Measurements from ENCODE around the gene METTL25B. TPM values are rescaled to one million over a fixed set of nuclear protein-coding genes. Genes with fewer than 3 reads are reported as not detected.

Gene METTL25B
- total RNA-seq, 1 donor from 2014 or later = 56.7 TPM

DNA sequence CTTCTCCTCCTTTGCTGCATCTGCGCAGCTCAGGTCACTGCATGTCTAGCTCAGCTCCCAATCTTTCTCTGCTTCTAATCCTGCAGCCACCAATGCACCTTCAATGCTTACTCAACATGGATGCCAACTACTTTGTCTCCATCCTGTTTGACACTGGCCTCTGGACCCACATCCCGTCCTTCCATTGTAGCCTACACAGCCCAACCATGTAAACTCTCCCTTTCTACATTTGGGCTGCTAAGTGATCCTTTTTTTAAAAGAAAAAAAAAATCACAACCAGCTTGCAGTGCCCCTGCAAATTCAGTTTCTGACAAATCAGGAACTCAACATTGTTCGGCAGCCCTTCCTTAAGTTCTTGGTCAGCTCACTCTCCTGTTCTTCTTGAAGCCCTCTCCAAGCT, 13.4 kb upstream of the METTL25B start:
- TF ChIP-seq, protein P1, sequence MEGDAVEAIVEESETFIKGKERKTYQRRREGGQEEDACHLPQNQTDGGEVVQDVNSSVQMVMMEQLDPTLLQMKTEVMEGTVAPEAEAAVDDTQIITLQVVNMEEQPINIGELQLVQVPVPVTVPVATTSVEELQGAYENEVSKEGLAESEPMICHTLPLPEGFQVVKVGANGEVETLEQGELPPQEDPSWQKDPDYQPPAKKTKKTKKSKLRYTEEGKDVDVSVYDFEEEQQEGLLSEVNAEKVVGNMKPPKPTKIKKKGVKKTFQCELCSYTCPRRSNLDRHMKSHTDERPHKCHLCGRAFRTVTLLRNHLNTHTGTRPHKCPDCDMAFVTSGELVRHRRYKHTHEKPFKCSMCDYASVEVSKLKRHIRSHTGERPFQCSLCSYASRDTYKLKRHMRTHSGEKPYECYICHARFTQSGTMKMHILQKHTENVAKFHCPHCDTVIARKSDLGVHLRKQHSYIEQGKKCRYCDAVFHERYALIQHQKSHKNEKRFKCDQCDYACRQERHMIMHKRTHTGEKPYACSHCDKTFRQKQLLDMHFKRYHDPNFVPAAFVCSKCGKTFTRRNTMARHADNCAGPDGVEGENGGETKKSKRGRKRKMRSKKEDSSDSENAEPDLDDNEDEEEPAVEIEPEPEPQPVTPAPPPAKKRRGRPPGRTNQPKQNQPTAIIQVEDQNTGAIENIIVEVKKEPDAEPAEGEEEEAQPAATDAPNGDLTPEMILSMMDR (IDR thresholded peaks at IDR 0.05) = no peak
- Mint-ChIP-seq H3K36me3 (ENCODE audit: low read depth) (peaks cover 26% of the 10 kb centered on the region), H3K4me3 (no peak overlapping the region), H3K4me1 (peaks cover under 1% of the 10 kb centered on the region), H3K27ac (no peak overlapping the region), H3K27me3 (no peaks in the 10 kb centered on the region), H3K9me3 (no peaks in the 10 kb centered on the region)
- ChIA-PET CTCF (interaction anchor here (1.7 to 2.7 kb wide), 2 partner anchors 11 to 25 kb away, joined by 8 read pairs; no protein-coding TSS in a partner anchor), POLR2A (no interaction called here)
- DNase-seq = no peak
- intact Hi-C loops (cut with micrococcal nuclease) = no loop called here
- no peak for ATAC-seq (ENCODE audit: low read depth)

GRCh38 chr1:156717351-156717750, 10.9 kb upstream of the METTL25B start:
- POLR2A ChIA-PET = interaction anchor here (0.5 kb wide), 1 partner anchor 92 kb away, joined by 4 read pairs; no protein-coding TSS in a partner anchor
- no peak overlapping the region for H3K27ac Mint-ChIP-seq

GRCh38 chr1:156721131-156721530, 7.1 kb upstream of the METTL25B start:
- intact Hi-C loops (cut with micrococcal nuclease) = no loop called here
- DNase-seq (no peak), ATAC-seq (ENCODE audit: low read depth) (no peak)
- CTCF ChIA-PET = interaction anchor here (0.6 to 1.9 kb wide), 2 partner anchors 31 to 94 kb away, joined by 3 to 12 read pairs; no protein-coding TSS in a partner anchor
- Mint-ChIP-seq H3K27ac (no peak overlapping the region), H3K36me3 (ENCODE audit: low read depth) (peaks cover 53% of the 10 kb centered on the region), H3K4me3 (no peak overlapping the region), H3K4me1 (peaks cover 10% of the 10 kb centered on the region), H3K27me3 (no peaks in the 10 kb centered on the region), H3K9me3 (no peaks in the 10 kb centered on the region)
- TF ChIP-seq, protein P1 (IDR thresholded peaks at IDR 0.05) = no peak
- POLR2A ChIA-PET = interaction anchor here (0.5 kb wide), 1 partner anchor 7 kb away, joined by 3 read pairs; no protein-coding TSS in a partner anchor

More at GRCh38 chr1:156717351-156717750, 10.9 kb upstream of the METTL25B start:
- CTCF ChIA-PET = interaction anchor here (1.1 to 2.7 kb wide), 2 partner anchors 9 to 27 kb away, joined by 3 to 8 read pairs; no protein-coding TSS in a partner anchor
- Mint-ChIP-seq H3K9me3 (no peaks in the 10 kb centered on the region), H3K4me1 (peaks cover 2% of the 10 kb centered on the region), H3K27me3 (no peaks in the 10 kb centered on the region), H3K4me3 (no peak overlapping the region), H3K36me3 (ENCODE audit: low read depth) (peaks cover 44% of the 10 kb centered on the region)
- ATAC-seq (ENCODE audit: low read depth) (no peak), DNase-seq (no peak)
- intact Hi-C loops (cut with micrococcal nuclease) = no loop called here
- TF ChIP-seq, protein P1 (IDR thresholded peaks at IDR 0.05) = no peak

DNA sequence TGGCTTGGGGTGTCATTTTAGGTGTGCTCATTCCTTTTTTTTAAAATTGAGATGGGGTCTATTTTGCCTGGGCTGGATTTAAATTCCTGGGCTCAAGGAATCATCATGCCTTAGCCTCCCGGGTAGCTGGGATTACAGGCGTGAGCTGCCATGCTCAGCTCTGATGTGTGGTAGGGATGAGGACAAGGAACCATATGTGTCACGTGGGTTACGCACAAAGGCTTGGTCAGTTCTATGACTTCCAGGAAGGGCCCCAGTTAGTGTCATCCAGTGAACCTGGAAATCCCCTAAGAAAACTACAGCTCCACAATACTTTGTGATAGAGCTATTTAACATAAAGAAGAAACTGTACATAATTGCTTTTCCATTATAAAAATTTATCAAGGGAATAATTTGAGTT, 6.7 kb upstream of the METTL25B start:
- ChIA-PET POLR2A (interaction anchor here (0.5 to 0.9 kb wide), 3 partner anchors 8 to 54 kb away, joined by 3 to 4 read pairs (median 3); no protein-coding TSS in a partner anchor), CTCF (interaction anchor here (0.6 to 1.9 kb wide), 2 partner anchors 32 to 95 kb away, joined by 3 to 12 read pairs; no protein-coding TSS in a partner anchor)
- no peaks in the 10 kb centered on the region for H3K9me3 Mint-ChIP-seq
- no peak overlapping the region for H3K4me3 Mint-ChIP-seq
- no peak for ATAC-seq (ENCODE audit: low read depth)
- H3K36me3 Mint-ChIP-seq (ENCODE audit: low read depth) = peaks cover 51% of the 10 kb centered on the region
- H3K27me3 Mint-ChIP-seq = no peaks in the 10 kb centered on the region
- H3K27ac Mint-ChIP-seq = no peak overlapping the region
- TF ChIP-seq, protein P1 (IDR thresholded peaks at IDR 0.05) = no peak
- intact Hi-C loops (cut with micrococcal nuclease) = no loop called here
- peaks cover 10% of the 10 kb centered on the region for H3K4me1 Mint-ChIP-seq
- DNase-seq = no peak

DNA sequence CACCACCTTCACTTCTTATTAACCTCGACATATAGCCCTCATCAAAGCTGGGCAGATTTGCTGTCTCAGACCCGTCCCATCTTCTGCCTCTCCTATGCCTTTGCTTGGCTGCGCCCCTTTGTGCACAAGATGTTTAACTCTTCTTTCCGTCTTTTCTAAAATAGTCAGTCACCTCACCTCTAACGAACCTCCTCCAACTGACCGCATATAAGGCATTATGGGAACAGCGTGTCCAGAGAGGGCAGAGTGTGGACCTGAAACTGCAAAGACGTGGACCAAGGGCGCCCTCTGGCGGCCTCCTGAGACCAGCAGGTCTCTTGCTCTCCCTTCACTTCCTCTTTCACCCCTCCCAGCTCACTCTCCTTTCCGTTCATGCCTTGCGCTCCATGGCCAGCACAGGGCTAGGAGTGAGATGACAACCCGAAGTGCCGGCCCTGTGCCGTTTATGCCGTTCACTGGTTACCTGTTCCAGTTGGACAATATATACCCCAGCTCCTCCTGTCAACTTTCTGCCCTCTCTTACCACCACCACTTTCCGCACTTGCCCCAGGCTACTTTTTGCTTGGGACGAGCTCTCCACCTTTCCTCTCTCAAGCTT, 2.5 kb upstream of the METTL25B start:
- ChIA-PET CTCF (interaction anchor here (0.6 to 6.5 kb wide), 40 partner anchors 9 to 233 kb away, joined by 3 to 182 read pairs (median 6); partner anchors contain the start of genes CRABP2, HDGF, INSRR and MRPL24), POLR2A (interaction anchor here (0.6 to 7.4 kb wide), 10 partner anchors 17 to 134 kb away, joined by 3 to 153 read pairs (median 8); partner anchors contain the start of genes CRABP2, HDGF, MRPL24 and NTRK1)
- H3K27ac Mint-ChIP-seq = no peak overlapping the region
- intact Hi-C loops (cut with micrococcal nuclease) = loop anchor here (1.0 kb wide), 5 partner anchors 19 to 135 kb away; partner anchors contain the start of gene NTRK1
- DNase-seq (peak; percentile 78), ATAC-seq (ENCODE audit: low read depth) (peak; percentile 40)
- H3K9me3 Mint-ChIP-seq = no peaks in the 10 kb centered on the region
- H3K27me3 Mint-ChIP-seq = no peaks in the 10 kb centered on the region
- H3K36me3 Mint-ChIP-seq (ENCODE audit: low read depth) = peaks cover 46% of the 10 kb centered on the region
- H3K4me1 Mint-ChIP-seq = peaks cover 25% of the 10 kb centered on the region
- TF ChIP-seq, protein P1 (IDR thresholded peaks at IDR 0.05) = peak; percentile 83
- H3K4me3 Mint-ChIP-seq = no peak overlapping the region

Data from activated B cell treated with CpG ODN at 0.5 μM for 24 hours (primary cell).